HEK293 (cell line): ENCODE results near the gene ZMPSTE24.

Experiments
- YY1 ChIP-seq: fragments of 450-650 bp; formaldehyde crosslinking; IDR thresholded peaks from 2 replicates; pipeline ENCODE4 v1.5.1; 2018; ENCODE audit warnings: missing biosample characterization, missing genetic modification characterization
- ZNF10 ChIP-seq: fragments of 450-650 bp; formaldehyde crosslinking; IDR thresholded peaks from 2 replicates; pipeline ENCODE4 v1.5.1; 2017; ENCODE audit warnings: missing biosample characterization, missing genetic modification characterization
- ZNF146 ChIP-seq: fragments of 450-650 bp; formaldehyde crosslinking; IDR thresholded peaks from 2 replicates; pipeline ENCODE4 v1.5.1; 2016; ENCODE audit warnings: missing biosample characterization, missing genetic modification characterization
- ZNF555 ChIP-seq: fragments of 450-650 bp; formaldehyde crosslinking; conservative IDR thresholded peaks from 2 replicates; pipeline ENCODE4 v1.5.1; 2017; ENCODE audit warnings: missing biosample characterization, mild to moderate bottlenecking, missing genetic modification characterization, inconsistent platforms

DNA sequence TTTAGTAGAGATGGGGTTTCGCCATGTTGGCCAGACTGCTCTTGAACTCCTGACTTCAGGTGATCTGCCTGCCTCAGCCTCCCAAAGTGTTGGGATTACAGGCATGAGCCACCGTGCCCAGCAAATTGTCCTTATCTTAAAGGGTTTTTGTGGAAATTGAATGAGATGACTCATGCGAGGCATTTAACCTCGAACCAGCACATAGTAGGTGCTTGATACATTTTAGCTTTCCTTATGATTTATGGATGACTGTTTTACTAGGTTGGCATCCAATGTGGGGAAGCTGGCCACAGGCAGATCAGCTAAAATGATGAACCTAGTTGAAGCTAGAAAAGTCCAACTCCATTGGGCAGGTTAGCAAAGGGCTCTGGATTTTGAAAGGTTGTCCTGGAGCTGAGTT lies 60.4 kb downstream of the ZMPSTE24 start:
- TF ChIP-seq ZNF10 (tag by site-specific recombination) = no peak
- no peak for TF ChIP-seq YY1
- TF ChIP-seq ZNF555 = no peak
- TF ChIP-seq ZNF146 (tag by site-specific recombination) = no peak
